K562 (cell line): ENCODE results near the gene RDH13. TPM values are rescaled to one million over a fixed set of nuclear protein-coding genes. Genes with fewer than 3 reads are reported as not detected.

ENCODE experiments used
- ATAC-seq: fragments of 200-7000 bp; cut with Tn5 transposase; 3 replicates; pipeline ENCODE4 v1.9.1; 2020; ENCODE audit warnings: moderate library complexity
- BruUV-seq: library from RNA; stranded (reverse); fragments of 400-500 nt; replicated peaks from 2 replicates; lab custom pipeline; 2021; lab: Mats Ljungman, UMichigan
- CTCF ChIA-PET: fragments of 300-600 bp; formaldehyde crosslinking; extraction: SDS; loops from one replicate; lab custom pipeline; 2021; ENCODE audit warnings: low intra/inter-chr PET ratio; lab: Yijun Ruan, JAX
- POLR2A ChIA-PET: fragments of 300-600, 350-650 bp; sonication (Branson Sonifier 250); formaldehyde crosslinking; extraction: SDS; loops from one replicate; lab custom pipeline; 2021; ENCODE audit warnings: antibody characterized with exemption, inconsistent platforms; lab: Yijun Ruan, JAX
- DNase-seq, 4 experiments: peaks; one replicate each; pipeline versions ENCODE4 v3.0.0 to v3.0.0-alpha.2; 2011 to 2018; ENCODE audit warnings: low spot score in 3 of 4, mixed read lengths in 3 of 4; ENCODE audit errors: extremely low read depth in 1 of 4
- FAIRE-seq: peaks from 2 replicates; lab custom pipeline; 2011; peaks lifted over from hg19 to GRCh38; lab: Jason Lieb, UNC
- H2AFZ ChIP-seq: 2 replicates; pipeline ENCODE4 v1.6.0; 2011; ENCODE audit warnings: low read depth, low read length, control low read depth, inconsistent platforms
- H3K27ac ChIP-seq: fragments of 200-600 bp; 3 replicates; pipeline ENCODE4 v1.8.0; 2011; ENCODE audit warnings: low read depth, mild to moderate bottlenecking, control low read depth, inconsistent platforms, low read length, moderate library complexity, mixed read lengths; ENCODE audit errors: extremely low read depth
- H3K27me3 ChIP-seq, 2 experiments: fragments of 300-600 bp in 1 of 2; 2 replicates in 1 of 2; 3 replicates in 1 of 2; pipeline versions ENCODE4 v1.6.0 to v1.8.0; 2011; ENCODE audit warnings: inconsistent platforms in 2 of 2, low read length in 2 of 2, mild to moderate bottlenecking in 1 of 2, mixed read lengths in 1 of 2, moderate library complexity in 1 of 2; ENCODE audit not compliant: control insufficient read depth in 2 of 2, insufficient read depth in 2 of 2
- H3K36me3 ChIP-seq: fragments of 300-600 bp; 3 replicates; pipeline ENCODE4 v1.8.0; 2011; ENCODE audit warnings: mild to moderate bottlenecking, low read length, inconsistent platforms; ENCODE audit not compliant: control insufficient read depth, insufficient read depth
- H3K4me1 ChIP-seq, 2 experiments: fragments of 200-600 bp in 1 of 2; replicated peaks in 1 of 2; 2 replicates in 1 of 2; 3 replicates in 1 of 2; pipeline versions ENCODE4 v1.5.1 to v1.8.0; 2011; ENCODE audit warnings: inconsistent platforms in 2 of 2, low read length in 2 of 2, mild to moderate bottlenecking in 1 of 2, mixed read lengths in 1 of 2, moderate library complexity in 1 of 2; ENCODE audit not compliant: control insufficient read depth in 2 of 2, insufficient read depth in 2 of 2
- H3K4me2 ChIP-seq: 2 replicates; pipeline ENCODE4 v1.6.1; 2011; ENCODE audit warnings: low read length, control low read depth, inconsistent platforms, mixed read lengths; ENCODE audit not compliant: insufficient read depth
- H3K4me3 ChIP-seq: fragments of 200-600 bp; sonication (generic), shearing (Covaris generic); 2 replicates; pipeline ENCODE4 v1.5.1; 2016; ENCODE audit warnings: control low read depth, inconsistent platforms
- H3K79me2 ChIP-seq: fragments of 200-600 bp; 3 replicates; pipeline ENCODE4 v1.8.0; 2011; ENCODE audit warnings: low read length, inconsistent platforms; ENCODE audit not compliant: control insufficient read depth, insufficient read depth
- H3K9ac ChIP-seq, 2 experiments: 2 replicates each; pipeline versions ENCODE4 v1.6.0 to v1.6.1; 2011; ENCODE audit warnings: low read depth in 2 of 2, low read length in 2 of 2, control low read depth in 1 of 2, inconsistent platforms in 1 of 2, mild to moderate bottlenecking in 1 of 2, mixed read lengths in 1 of 2; ENCODE audit not compliant: insufficient read depth in 1 of 2
- H3K9me1 ChIP-seq: one replicate; pipeline ENCODE4 v1.6.0; 2011; ENCODE audit warnings: inconsistent platforms, mild to moderate bottlenecking, low read length, moderate library complexity; ENCODE audit not compliant: control insufficient read depth, insufficient read depth
- H3K9me3 ChIP-seq: replicated peaks from 2 replicates; pipeline ENCODE4 v1.5.1; 2011; ENCODE audit warnings: low read depth, low read length, inconsistent platforms; ENCODE audit not compliant: control insufficient read depth, insufficient read depth
- H4K20me1 ChIP-seq: replicated peaks from 2 replicates; pipeline ENCODE4 v1.6.1; 2011; ENCODE audit warnings: low read length, inconsistent platforms, mixed read lengths; ENCODE audit not compliant: control insufficient read depth, insufficient read depth
- ADNP ChIP-seq: fragments of 200-800 bp; sonication (Bioruptor generic); IDR thresholded peaks from 2 replicates; pipeline ENCODE4 v1.6.1; 2016; ENCODE audit warnings: missing genetic modification characterization, missing compliant biosample characterization
- ARID3B ChIP-seq: fragments of 250-450 bp; sonication (Bioruptor Pico); IDR thresholded peaks from 2 replicates; pipeline ENCODE4 v1.4.0; 2020; ENCODE audit warnings: borderline replicate concordance
- CBFA2T3 ChIP-seq: fragments of 450-650 bp; IDR thresholded peaks from 2 replicates; pipeline ENCODE4 v1.6.1; 2017
- E2F6 ChIP-seq, 2 experiments: IDR thresholded peaks; 2 replicates each; pipeline ENCODE4 v1.6.1; 2011; ENCODE audit warnings: borderline replicate concordance in 1 of 2, control low read depth in 1 of 2, low read depth in 1 of 2, low read length in 1 of 2, mild to moderate bottlenecking in 1 of 2, mixed read lengths in 1 of 2, moderate library complexity in 1 of 2; ENCODE audit not compliant: insufficient read depth in 1 of 2, insufficient read length in 1 of 2, poor library complexity in 1 of 2, severe bottlenecking in 1 of 2; ENCODE audit errors: extremely low read depth in 1 of 2
- SMAD2 ChIP-seq: fragments of 150-350 bp; IDR thresholded peaks from 2 replicates; pipeline ENCODE4 v1.6.1; 2014; ENCODE audit warnings: low read depth, mild to moderate bottlenecking, low read length
- SMARCE1 ChIP-seq: fragments of 450-650 bp; IDR thresholded peaks from 2 replicates; pipeline ENCODE4 v1.7.1; 2016; ENCODE audit warnings: mild to moderate bottlenecking
- SPI1 ChIP-seq: IDR thresholded peaks from 2 replicates; pipeline ENCODE4 v1.6.1; 2011; ENCODE audit warnings: low read depth, low read length, control low read depth, borderline replicate concordance
- SREBF2 ChIP-seq: sonication (generic); formaldehyde crosslinking; IDR thresholded peaks from 2 replicates; pipeline ENCODE4 v1.4.0; 2020; ENCODE audit warnings: mild to moderate bottlenecking, missing genetic modification reagents
- ZBTB9 ChIP-seq: fragments of 450-650 bp; formaldehyde crosslinking; IDR thresholded peaks from 2 replicates; pipeline ENCODE4 v1.4.0; 2020; ENCODE audit warnings: mild to moderate bottlenecking, moderate library complexity
- ZKSCAN1 ChIP-seq: fragments of 150-350 bp; IDR thresholded peaks from 2 replicates; pipeline ENCODE4 v1.6.1; 2016; ENCODE audit warnings: low read depth, low read length
- ZNF277 ChIP-seq: fragments of 250-450 bp; sonication (Bioruptor Pico); IDR thresholded peaks from 2 replicates; pipeline ENCODE4 v1.8.0; 2022; ENCODE audit warnings: inconsistent platforms, mild to moderate bottlenecking, moderate library complexity, borderline replicate concordance
- ZNF354B ChIP-seq: fragments of 250-450 bp; sonication (Bioruptor Pico); IDR thresholded peaks from 2 replicates; pipeline ENCODE4 v1.4.0; 2020
- ZNF445 ChIP-seq: fragments of 250-450 bp; sonication (Bioruptor Pico); IDR thresholded peaks from 2 replicates; pipeline ENCODE4 v1.4.0; 2020; ENCODE audit warnings: low read depth, mild to moderate bottlenecking, moderate library complexity
- WGBS: fragments of 100-300 bp; shearing (Covaris generic); methylation state at CpG from one replicate; pipeline ENCODE4 v1.1.6; 2016; ENCODE audit warnings: low coverage, mixed read lengths; ENCODE audit not compliant: insufficient coverage; ENCODE audit errors: missing lambda C conversion rate; 5-methylcytosine and 5-hydroxymethylcytosine counted together
- in situ Hi-C: fragments of 300-500 bp; cut with MboI; formaldehyde crosslinking; loops from 4 replicates; pipeline ENCODE4 v1.15.0; 2018; ENCODE audit warnings: inconsistent platforms, mixed read lengths
- intact Hi-C: fragments of 100-400 bp; cut with micrococcal nuclease; formaldehyde crosslinking; loops from 2 replicates; pipeline ENCODE4 v1.14.2; 2022
- polyA plus RNA-seq, 8 experiments: library from polyadenylated mRNA; depleted of rRNA in 4 of 8; stranded (reverse) in 5 of 8; unstranded in 3 of 8; fragments of >200 nt; fragmentation: Nextera tagmentation in 2 of 8; fragmentation: Illumina TruSeq in 1 of 8; extraction: Ambion mirVana in 2 of 8; extraction: Trizol in 1 of 8; gene quantifications; 2 replicates each; pipeline versions ENCODE4 v1.2.1 to v1.2.3, GENCODE V29; 2011 to 2014; ENCODE audit warnings: inconsistent platforms in 1 of 8, missing spikeins in 1 of 8
- total RNA-seq, 7 experiments: library from RNA; depleted of rRNA in 6 of 7; stranded (reverse); fragments of >200 nt in 6 of 7; fragmentation: Illumina TruSeq in 2 of 7; extraction: Trizol in 2 of 7; gene quantifications; 2 replicates each; pipeline versions ENCODE4 v1.2.1 to v1.2.3, GENCODE V29; 2011 to 2021; ENCODE audit warnings: low replicate concordance in 1 of 7

The RDH13 gene
- total and polyA plus RNA-seq, 9 of the 15 experiments (the other 6 are each of a cell fraction or from before 2014, with no cell fraction given): 7.5 to 70.3 (median 39.5) TPM

- TF ChIP-seq ZNF277 (CRISPR knock-in tag) (no peak), ZNF445 (CRISPR knock-in tag) (no peak), ZNF354B (CRISPR knock-in tag) (no peak), SMARCE1 (no peak)
- TF ChIP-seq, all 486 proteins: peak for 3
Observed at GRCh38 chr19:55050749-55051532, 12.0 kb downstream of the RDH13 start (continued).

GRCh38 chr19:55048446-55048845 is 14.5 kb downstream of the RDH13 start:
- H3K79me2 ChIP-seq: peaks cover 16% of the 10 kb centered on the region; the same call in 2 of the 3 replicates
- H3K9me3 ChIP-seq: no peaks in the 10 kb centered on the region
- no peak overlapping the region for H3K27ac ChIP-seq
- no peak for ATAC-seq
- ChIA-PET POLR2A (interaction anchor here (0.6 to 1.0 kb wide), 4 partner anchors 9 to 22 kb away, joined by 3 read pairs; no protein-coding TSS in a partner anchor), CTCF (no interaction called here)
- no TSS peak for BruUV-seq
- H3K4me3 ChIP-seq: no peak overlapping the region
- H3K27me3 ChIP-seq: no peaks in the 10 kb centered on the region
- peaks cover 0 to 21% of the 10 kb centered on the region in 2 experiments; a peak in 2 of 5 replicates for H3K4me1 ChIP-seq
- intact Hi-C loops: loop anchor here (10.0 kb wide), 1 partner anchor 164 kb away; no protein-coding TSS in a partner anchor
- in situ Hi-C loops: no loop called here
- H3K4me2 ChIP-seq: no peak overlapping the region
- peaks cover 88% of the 10 kb centered on the region for H3K36me3 ChIP-seq
- no peaks in the 10 kb centered on the region for H3K9me1 ChIP-seq
- FAIRE-seq: no peak
- no peak overlapping the region for H2AFZ ChIP-seq
- 91% methylated on average over 15 of the region's 15 CpGs for WGBS
- 0 out of 2 replicates have a peak, but pooled peaks cover 10% of the 10 kb centered on the region for H4K20me1 ChIP-seq
- DNase-seq: no peak
- no peak overlapping the region; a peak in 1 of 4 replicates for H3K9ac ChIP-seq
- no peak for TF ChIP-seq ADNP (tag)
- TF ChIP-seq ZBTB9 (CRISPR knock-in tag): no peak
- no peak for TF ChIP-seq CBFA2T3
- no peak for TF ChIP-seq SREBF2 (CRISPR knock-in tag)
- TF ChIP-seq ZKSCAN1: no peak
- TF ChIP-seq SMAD2: no peak
- TF ChIP-seq E2F6 (IDR thresholded peaks at IDR 0.05; ENCODE audit: borderline replicate concordance in 1 of 2, extremely low read depth in 1 of 2, insufficient read depth in 1 of 2, insufficient read length in 1 of 2, low read depth in 1 of 2, low read length in 1 of 2, poor library complexity in 1 of 2, severe bottlenecking in 1 of 2): no peak
- TF ChIP-seq SPI1: no peak
- no peak for TF ChIP-seq ARID3B (CRISPR knock-in tag)
